DOHH2 (cell line): ENCODE data around the gene SH3RF2.

Experiments
- H3F3A ChIP-seq: fragments of 200-600 bp; sonication (generic), shearing (Covaris generic); 2 replicates; pipeline ENCODE4 v1.6.0; 2016; ENCODE audit warnings: antibody characterized with exemption, mild to moderate bottlenecking; ENCODE audit not compliant: control insufficient read depth, insufficient read depth
- H3K27ac ChIP-seq: fragments of 200-600 bp; sonication (generic); 2 replicates; pipeline ENCODE4 v1.5.1; 2014; ENCODE audit warnings: low read depth, mild to moderate bottlenecking, low read length, moderate library complexity
- H3K27me3 ChIP-seq: fragments of 200-600 bp; sonication (generic); 2 replicates; pipeline ENCODE4 v1.6.1; 2014; ENCODE audit warnings: mild to moderate bottlenecking, low read length, mixed read lengths; ENCODE audit not compliant: control insufficient read depth
- H3K36me3 ChIP-seq: fragments of 200-600 bp; sonication (generic); 2 replicates; pipeline ENCODE4 v1.6.1; 2014; ENCODE audit warnings: mild to moderate bottlenecking, low read length, moderate library complexity, mixed read lengths; ENCODE audit not compliant: control insufficient read depth
- H3K4me1 ChIP-seq: fragments of 200-600 bp; sonication (generic); 2 replicates; pipeline ENCODE4 v1.6.1; 2014; ENCODE audit warnings: mild to moderate bottlenecking, low read length, mixed read lengths; ENCODE audit not compliant: control insufficient read depth
- H3K4me2 ChIP-seq: fragments of 200-600 bp; sonication (generic); 2 replicates; pipeline ENCODE4 v1.6.0; 2014; ENCODE audit warnings: mild to moderate bottlenecking, low read length, moderate library complexity
- H3K4me3 ChIP-seq: fragments of 200-600 bp; sonication (generic); 2 replicates; pipeline ENCODE4 v1.5.1; 2014; ENCODE audit warnings: mild to moderate bottlenecking, low read length, mixed read lengths
- H3K79me2 ChIP-seq: fragments of 200-600 bp; sonication (generic); 2 replicates; pipeline ENCODE4 v1.6.1; 2014; ENCODE audit warnings: mild to moderate bottlenecking, low read length, mixed read lengths; ENCODE audit not compliant: control insufficient read depth
- H3K9me2 ChIP-seq: fragments of 200-600 bp; sonication (generic); replicated peaks from 2 replicates; pipeline ENCODE4 v1.6.1; 2014; ENCODE audit warnings: mild to moderate bottlenecking, low read length, mixed read lengths; ENCODE audit not compliant: control insufficient read depth
- H3K9me3 ChIP-seq: fragments of 200-600 bp; sonication (generic); 2 replicates; pipeline ENCODE4 v1.6.1; 2014; ENCODE audit warnings: antibody characterized with exemption, low read length, mixed read lengths; ENCODE audit not compliant: control insufficient read depth, insufficient read depth
- H4K20me1 ChIP-seq: fragments of 200-600 bp; sonication (generic); 2 replicates; pipeline ENCODE4 v1.6.0; 2014; ENCODE audit warnings: low read depth, mild to moderate bottlenecking, antibody characterized with exemption, low read length, moderate library complexity; ENCODE audit not compliant: control insufficient read depth, insufficient read depth
- EZH2phosphoT487 ChIP-seq: fragments of 200-600 bp; sonication (generic); IDR thresholded peaks from 2 replicates; pipeline ENCODE4 v1.6.1; 2017; ENCODE audit warnings: borderline replicate concordance, mild to moderate bottlenecking, antibody characterized with exemption, low read length, moderate library complexity, mixed read lengths
- TF ChIP-seq, protein P1 (sequence below): fragments of 200-600 bp; sonication (generic); IDR thresholded peaks from one replicate; pipeline ENCODE4 v1.5.1; 2014; ENCODE audit warnings: antibody characterized with exemption, mild to moderate bottlenecking, low read depth, low read length; ENCODE audit not compliant: poor library complexity, severe bottlenecking

The SH3RF2 gene

DNA sequence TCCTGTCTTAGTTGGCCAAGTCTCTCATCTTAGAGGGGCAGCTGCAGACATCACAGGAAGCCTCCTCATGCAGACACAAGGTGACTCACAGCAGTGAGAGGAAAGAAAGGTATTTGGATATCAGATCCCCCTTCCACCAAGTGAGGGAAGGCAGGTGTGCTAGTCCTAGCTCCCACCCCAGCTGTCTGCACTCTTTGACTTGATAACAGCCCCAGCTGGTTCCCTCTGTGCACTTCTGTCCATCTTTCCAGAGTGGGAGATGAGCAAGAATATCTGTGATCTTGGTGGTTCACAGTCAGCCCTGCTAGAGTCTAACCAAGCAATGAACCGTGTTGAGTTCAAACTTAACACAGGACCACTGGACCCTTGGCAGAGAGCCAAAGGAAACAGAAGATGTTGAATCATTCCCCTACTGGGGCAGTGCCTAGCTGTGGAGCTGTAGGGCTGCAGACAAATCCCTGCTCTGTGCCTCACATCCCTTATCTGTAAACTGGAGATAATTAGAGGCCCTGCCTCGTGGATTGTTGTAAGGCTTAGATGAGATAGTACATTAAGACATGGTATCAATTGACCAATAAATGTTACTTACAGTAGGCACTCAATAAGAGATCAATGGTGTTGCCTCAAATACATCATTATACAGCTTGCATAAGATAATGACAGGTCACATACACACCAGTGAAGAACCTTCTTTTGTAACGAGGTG is 39.1 kb downstream of the SH3RF2 start:
- Histone ChIP-seq H3K4me2 (no peak overlapping the region), H4K20me1 (no peaks in the 10 kb centered on the region), H3K79me2 (no peaks in the 10 kb centered on the region), H3F3A (no peaks in the 10 kb centered on the region), H3K27me3 (no peaks in the 10 kb centered on the region; the same call in 1 of the 2 replicates), H3K9me2 (no peaks in the 10 kb centered on the region), H3K4me1 (no peaks in the 10 kb centered on the region), H3K36me3 (no peaks in the 10 kb centered on the region), H3K27ac (no peak overlapping the region), H3K4me3 (no peak overlapping the region), H3K9me3 (no peaks in the 10 kb centered on the region)
- TF ChIP-seq, protein P1, sequence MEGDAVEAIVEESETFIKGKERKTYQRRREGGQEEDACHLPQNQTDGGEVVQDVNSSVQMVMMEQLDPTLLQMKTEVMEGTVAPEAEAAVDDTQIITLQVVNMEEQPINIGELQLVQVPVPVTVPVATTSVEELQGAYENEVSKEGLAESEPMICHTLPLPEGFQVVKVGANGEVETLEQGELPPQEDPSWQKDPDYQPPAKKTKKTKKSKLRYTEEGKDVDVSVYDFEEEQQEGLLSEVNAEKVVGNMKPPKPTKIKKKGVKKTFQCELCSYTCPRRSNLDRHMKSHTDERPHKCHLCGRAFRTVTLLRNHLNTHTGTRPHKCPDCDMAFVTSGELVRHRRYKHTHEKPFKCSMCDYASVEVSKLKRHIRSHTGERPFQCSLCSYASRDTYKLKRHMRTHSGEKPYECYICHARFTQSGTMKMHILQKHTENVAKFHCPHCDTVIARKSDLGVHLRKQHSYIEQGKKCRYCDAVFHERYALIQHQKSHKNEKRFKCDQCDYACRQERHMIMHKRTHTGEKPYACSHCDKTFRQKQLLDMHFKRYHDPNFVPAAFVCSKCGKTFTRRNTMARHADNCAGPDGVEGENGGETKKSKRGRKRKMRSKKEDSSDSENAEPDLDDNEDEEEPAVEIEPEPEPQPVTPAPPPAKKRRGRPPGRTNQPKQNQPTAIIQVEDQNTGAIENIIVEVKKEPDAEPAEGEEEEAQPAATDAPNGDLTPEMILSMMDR, result no peak
- TF ChIP-seq EZH2phosphoT487, result no peak

GRCh38 chr5:145976431-145977155 is 40.2 kb downstream of the SH3RF2 start:
- TF ChIP-seq EZH2phosphoT487, result no peak
- TF ChIP-seq, protein P1, result no peak
- Histone ChIP-seq H3K27me3 (no peaks in the 10 kb centered on the region; the same call in 1 of the 2 replicates), H3K36me3 (no peaks in the 10 kb centered on the region), H3K9me2 (no peaks in the 10 kb centered on the region), H3K27ac (no peak overlapping the region), H4K20me1 (no peaks in the 10 kb centered on the region), H3K4me2 (no peak overlapping the region), H3F3A (no peaks in the 10 kb centered on the region), H3K4me3 (no peak overlapping the region), H3K9me3 (no peaks in the 10 kb centered on the region), H3K4me1 (no peaks in the 10 kb centered on the region), H3K79me2 (no peaks in the 10 kb centered on the region)

- H3F3A ChIP-seq, result no peaks in the 10 kb centered on the region
- no peak overlapping the region for H3K4me3 ChIP-seq
- no peaks in the 10 kb centered on the region for H4K20me1 ChIP-seq
- no peaks in the 10 kb centered on the region; the same call in 1 of the 2 replicates for H3K27me3 ChIP-seq
- TF ChIP-seq EZH2phosphoT487, result no peak
- TF ChIP-seq, protein P1, result no peak
- H3K9me2 ChIP-seq, result no peaks in the 10 kb centered on the region
- H3K4me2 ChIP-seq, result no peak overlapping the region
- no peaks in the 10 kb centered on the region for H3K9me3 ChIP-seq
- no peak overlapping the region for H3K27ac ChIP-seq
- no peaks in the 10 kb centered on the region for H3K4me1 ChIP-seq
- no peaks in the 10 kb centered on the region for H3K79me2 ChIP-seq
- H3K36me3 ChIP-seq, result no peaks in the 10 kb centered on the region
Measured at GRCh38 chr5:145978171-145978570, 41.8 kb downstream of the SH3RF2 start.
